Measurements from ENCODE around the gene AHNAK. TPM values are rescaled to one million over a fixed set of nuclear protein-coding genes. Genes with fewer than 3 reads are reported as not detected.

AHNAK gene
- total and polyA plus RNA-seq, 2 donors (not counting 3 experiments of a cell fraction or from before 2014, with no cell fraction given) = 35.2 to 436 TPM

GRCh38 chr11:62513626-62514025 lies 33.0 kb downstream of the AHNAK start:
- no peaks in the 10 kb centered on the region for H3K4me1 ChIP-seq (ENCODE audit: control insufficient read depth, extremely low read depth, insufficient read depth, low read length)
- H3K4me3 ChIP-seq (replicated peaks in 1 of 3; ENCODE audit: insufficient read depth in 1 of 3, low read depth in 1 of 3, low read length in 3 of 3) = no peak overlapping the region
- H3K4me2 ChIP-seq (ENCODE audit: insufficient read depth, low read length) = no peak overlapping the region
- dilution Hi-C loops (cut with MboI; ENCODE audit: extremely low pct_ligation_motif_present, low sequenced_read_pairs) = no loop called here
- intact Hi-C loops (cut with micrococcal nuclease) = no loop called here
- peaks cover 0 to 15% of the 10 kb centered on the region in 2 experiments for H3K36me3 ChIP-seq (ENCODE audit: control insufficient read depth in 2 of 2, extremely low read depth in 1 of 2, insufficient read depth in 2 of 2, low read length in 2 of 2)
- H2AFZ ChIP-seq (ENCODE audit: low read depth, low read length) = no peak overlapping the region
- DNase-seq (ENCODE audit: low read depth, low spot score) (no peak), FAIRE-seq (no peak)
- no peak overlapping the region for H3K9ac ChIP-seq (replicated peaks; ENCODE audit: extremely low read depth, insufficient read depth, low read length)
- TF ChIP-seq POLR2A (IDR thresholded peaks at IDR 0.05; ENCODE audit: low read depth, low read length) (peak; percentile 19), JUN (IDR thresholded peaks at IDR 0.05; ENCODE audit: borderline replicate concordance, insufficient read depth, insufficient read length, low read depth) (no peak)
- H3K9me3 ChIP-seq (replicated peaks; ENCODE audit: control insufficient read depth, insufficient read depth, low read length) = no peaks in the 10 kb centered on the region
- BruUV-seq (replicated peaks) = no TSS peak
- H3K27me3 ChIP-seq (ENCODE audit: control insufficient read depth in 2 of 2, insufficient read depth in 2 of 2, low read length in 2 of 2) = no peaks in the 10 kb centered on the region
- CTCF ChIA-PET = interaction anchor here (1.9 to 3.9 kb wide), 3 partner anchors 29 to 119 kb away, joined by 6 to 16 read pairs (median 9); no protein-coding TSS in a partner anchor
- POLR2A ChIA-PET = no interaction called here
- no peak overlapping the region for H3K27ac ChIP-seq (ENCODE audit: insufficient read depth, low read depth, low read length)
- peaks cover 17% of the 10 kb centered on the region for H3K79me2 ChIP-seq (ENCODE audit: control insufficient read depth, insufficient read depth, low read length)
- no peaks in the 10 kb centered on the region for H3K9me1 ChIP-seq (replicated peaks; ENCODE audit: control insufficient read depth, extremely low read depth, insufficient read depth, low read length)
- H4K20me1 ChIP-seq (replicated peaks; ENCODE audit: control insufficient read depth, extremely low read depth, insufficient read depth, low read length) = peaks cover 4% of the 10 kb centered on the region

DNA sequence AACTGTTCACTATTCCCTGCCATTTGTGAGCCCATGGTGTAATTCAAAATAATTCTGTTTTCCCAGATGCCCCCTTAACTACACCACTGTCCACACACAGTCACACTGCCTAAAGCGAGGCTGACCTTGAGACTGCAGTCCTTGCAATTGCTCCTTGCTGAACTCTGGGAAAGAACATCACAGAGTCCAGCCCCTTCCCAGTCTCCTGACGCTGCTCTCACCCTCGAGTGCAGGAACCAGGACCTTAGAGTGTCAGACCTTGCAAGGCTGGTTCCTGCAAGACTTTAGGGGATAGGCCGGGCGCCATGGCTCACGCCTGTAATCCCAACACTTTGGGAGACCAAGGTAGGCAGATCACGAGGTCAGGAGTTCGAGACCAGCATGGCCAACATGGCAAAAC lies 33.6 kb downstream of the AHNAK start:
- H2AFZ ChIP-seq (ENCODE audit: low read depth, low read length) = no peak overlapping the region
- intact Hi-C loops (cut with micrococcal nuclease) = no loop called here
- H3K9ac ChIP-seq (replicated peaks; ENCODE audit: extremely low read depth, insufficient read depth, low read length) = no peak overlapping the region
- peaks cover 13% of the 10 kb centered on the region for H3K79me2 ChIP-seq (ENCODE audit: control insufficient read depth, insufficient read depth, low read length)
- H3K27ac ChIP-seq (ENCODE audit: insufficient read depth, low read depth, low read length) = no peak overlapping the region
- no peak for TF ChIP-seq GATA2 (IDR thresholded peaks at IDR 0.05; ENCODE audit: insufficient read depth, insufficient read length, low read depth, low read length)
- no peak for TF ChIP-seq EZH2 (IDR thresholded peaks at IDR 0.05; ENCODE audit: borderline replicate concordance, low read depth, low read length, severe bottlenecking)
- no peak for TF ChIP-seq MAX (IDR thresholded peaks at IDR 0.05; ENCODE audit: insufficient read depth, insufficient read length)
- no peak for TF ChIP-seq JUN (IDR thresholded peaks at IDR 0.05; ENCODE audit: borderline replicate concordance, insufficient read depth, insufficient read length, low read depth)
- no peak for TF ChIP-seq FOS (IDR thresholded peaks at IDR 0.05; ENCODE audit: borderline replicate concordance, insufficient read depth, low read length)
- TF ChIP-seq MYC (IDR thresholded peaks at IDR 0.05; ENCODE audit: low read depth, low read length) = no peak
- no peak for TF ChIP-seq POLR2A (IDR thresholded peaks at IDR 0.05; ENCODE audit: low read depth, low read length)
- TF ChIP-seq POLR2AphosphoS5 (IDR thresholded peaks at IDR 0.05; ENCODE audit: insufficient read depth, low read depth, low read length) = no peak
- TF ChIP-seq, protein P1, sequence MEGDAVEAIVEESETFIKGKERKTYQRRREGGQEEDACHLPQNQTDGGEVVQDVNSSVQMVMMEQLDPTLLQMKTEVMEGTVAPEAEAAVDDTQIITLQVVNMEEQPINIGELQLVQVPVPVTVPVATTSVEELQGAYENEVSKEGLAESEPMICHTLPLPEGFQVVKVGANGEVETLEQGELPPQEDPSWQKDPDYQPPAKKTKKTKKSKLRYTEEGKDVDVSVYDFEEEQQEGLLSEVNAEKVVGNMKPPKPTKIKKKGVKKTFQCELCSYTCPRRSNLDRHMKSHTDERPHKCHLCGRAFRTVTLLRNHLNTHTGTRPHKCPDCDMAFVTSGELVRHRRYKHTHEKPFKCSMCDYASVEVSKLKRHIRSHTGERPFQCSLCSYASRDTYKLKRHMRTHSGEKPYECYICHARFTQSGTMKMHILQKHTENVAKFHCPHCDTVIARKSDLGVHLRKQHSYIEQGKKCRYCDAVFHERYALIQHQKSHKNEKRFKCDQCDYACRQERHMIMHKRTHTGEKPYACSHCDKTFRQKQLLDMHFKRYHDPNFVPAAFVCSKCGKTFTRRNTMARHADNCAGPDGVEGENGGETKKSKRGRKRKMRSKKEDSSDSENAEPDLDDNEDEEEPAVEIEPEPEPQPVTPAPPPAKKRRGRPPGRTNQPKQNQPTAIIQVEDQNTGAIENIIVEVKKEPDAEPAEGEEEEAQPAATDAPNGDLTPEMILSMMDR (IDR thresholded peaks at IDR 0.05; ENCODE audit: extremely low read depth in 1 of 2, insufficient read depth in 1 of 2, low read depth in 1 of 2, low read length in 2 of 2) = no peak
- no peaks in the 10 kb centered on the region for H3K9me3 ChIP-seq (replicated peaks; ENCODE audit: control insufficient read depth, insufficient read depth, low read length)
- DNase-seq (ENCODE audit: low read depth, low spot score) (no peak), FAIRE-seq (no peak)
- H3K4me2 ChIP-seq (ENCODE audit: insufficient read depth, low read length) = no peak overlapping the region
- no TSS peak for BruUV-seq (replicated peaks)
- H3K27me3 ChIP-seq (ENCODE audit: control insufficient read depth in 2 of 2, insufficient read depth in 2 of 2, low read length in 2 of 2) = no peaks in the 10 kb centered on the region
- H3K9me1 ChIP-seq (replicated peaks; ENCODE audit: control insufficient read depth, extremely low read depth, insufficient read depth, low read length) = no peaks in the 10 kb centered on the region
- dilution Hi-C loops (cut with MboI; ENCODE audit: extremely low pct_ligation_motif_present, low sequenced_read_pairs) = no loop called here
- H3K4me3 ChIP-seq (replicated peaks in 1 of 3; ENCODE audit: insufficient read depth in 1 of 3, low read depth in 1 of 3, low read length in 3 of 3) = no peak overlapping the region
- H3K4me1 ChIP-seq (ENCODE audit: control insufficient read depth, extremely low read depth, insufficient read depth, low read length) = peaks cover 3% of the 10 kb centered on the region
- ChIA-PET POLR2A (no interaction called here), CTCF (interaction anchor here (0.7 to 9.4 kb wide), 3 partner anchors 30 to 1689 kb away, joined by 3 to 64 read pairs (median 6); no protein-coding TSS in a partner anchor)
- H3K36me3 ChIP-seq (ENCODE audit: control insufficient read depth in 2 of 2, extremely low read depth in 1 of 2, insufficient read depth in 2 of 2, low read length in 2 of 2) = peaks cover 0 to 11% of the 10 kb centered on the region in 2 experiments
- no peaks in the 10 kb centered on the region for H4K20me1 ChIP-seq (replicated peaks; ENCODE audit: control insufficient read depth, extremely low read depth, insufficient read depth, low read length)
